Mucosa of gallbladder (tissue), 1 donor: ENCODE results near the gene KRTAP9-6. TPM values are rescaled to one million over a fixed set of nuclear protein-coding genes. Genes with fewer than 3 reads are reported as not detected.
"Not testable (repeated sequence)": the region's sequence is repeated elsewhere in the genome, so short reads cannot be mapped to it uniquely, and the experiment has no call there.

Source experiments
- DNase-seq: peaks from one replicate; pipeline ENCODE4 v3.0.0-alpha.2; 2020; ENCODE audit warnings: low spot score
- total RNA-seq: library from RNA; stranded (reverse); gene quantifications from one replicate; pipeline ENCODE4 v1.2.1, GENCODE V29; 2021
- donor health status: DM: no; HTN: no; CAD: no.

Gene KRTAP9-6, protein sequence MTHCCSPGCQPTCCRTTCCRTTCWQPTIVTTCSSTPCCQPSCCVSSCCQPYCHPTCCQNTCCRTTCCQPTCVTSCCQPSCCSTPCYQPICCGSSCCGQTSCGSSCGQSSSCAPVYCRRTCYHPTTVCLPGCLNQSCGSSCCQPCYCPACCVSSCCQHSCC
- total RNA-seq, result not detected

DNA sequence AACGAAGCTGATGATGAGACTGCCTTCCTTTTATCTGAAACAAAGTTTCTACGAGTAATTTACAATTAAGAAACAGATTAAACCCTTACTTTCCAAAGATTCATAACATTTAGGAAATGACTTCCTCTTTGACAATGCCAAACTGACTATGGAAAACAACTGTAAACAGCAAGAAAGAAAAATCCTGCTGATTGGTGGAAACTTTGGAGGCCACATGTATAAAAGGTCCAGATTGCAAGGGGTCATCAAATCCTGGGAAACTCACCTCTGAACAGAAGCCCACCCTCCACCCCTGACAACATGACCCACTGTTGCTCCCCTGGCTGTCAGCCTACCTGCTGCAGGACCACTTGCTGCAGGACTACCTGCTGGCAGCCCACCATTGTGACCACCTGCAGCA lies at the start of gene KRTAP9-6:
Gene KRTAP9-6, plus strand, starts transcription at position 301 of the 400 bp plus-strand sequence. Its CDS starts 0 bp downstream, at position 301.
- DNase-seq, result no peak

DNA sequence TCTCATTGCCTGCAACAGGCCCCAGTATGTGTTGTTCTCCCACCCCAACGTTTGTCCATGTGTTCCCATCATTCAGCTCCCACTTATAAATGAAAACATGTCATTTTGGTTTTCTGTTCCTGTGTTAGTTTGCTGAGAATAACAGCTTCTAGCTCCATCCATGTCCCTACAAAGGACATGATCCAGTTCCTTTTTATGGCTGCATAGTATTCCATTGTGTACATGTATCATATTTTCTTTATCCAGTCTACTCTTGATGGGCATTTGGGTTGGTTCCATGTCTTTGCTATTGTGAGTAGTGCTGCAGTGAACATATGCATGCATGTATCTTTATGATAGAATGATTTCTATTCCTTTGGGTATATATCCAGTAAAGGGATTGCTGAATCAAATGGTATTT lies 49.5 kb upstream of the KRTAP9-6 start:
- no peak for DNase-seq

DNA sequence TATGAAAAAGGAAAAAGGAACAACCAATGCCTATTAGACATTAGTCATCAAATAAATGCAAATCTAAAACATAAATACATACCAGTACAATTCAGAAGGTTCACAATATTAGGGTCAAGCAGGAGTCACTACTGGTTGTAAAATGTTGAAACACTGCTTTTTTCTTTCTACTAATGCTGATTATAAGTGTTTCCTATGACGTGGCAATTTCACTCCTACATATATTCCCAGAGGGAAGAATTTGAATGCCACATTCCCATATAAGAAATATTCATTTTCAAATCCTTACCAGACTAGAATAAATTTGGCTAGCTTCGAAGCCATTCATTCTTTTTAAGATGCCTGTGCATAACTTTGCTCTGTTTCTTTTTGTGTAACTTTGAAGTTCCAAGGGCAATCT lies 41.4 kb upstream of the KRTAP9-6 start:
- DNase-seq, result no peak

DNA sequence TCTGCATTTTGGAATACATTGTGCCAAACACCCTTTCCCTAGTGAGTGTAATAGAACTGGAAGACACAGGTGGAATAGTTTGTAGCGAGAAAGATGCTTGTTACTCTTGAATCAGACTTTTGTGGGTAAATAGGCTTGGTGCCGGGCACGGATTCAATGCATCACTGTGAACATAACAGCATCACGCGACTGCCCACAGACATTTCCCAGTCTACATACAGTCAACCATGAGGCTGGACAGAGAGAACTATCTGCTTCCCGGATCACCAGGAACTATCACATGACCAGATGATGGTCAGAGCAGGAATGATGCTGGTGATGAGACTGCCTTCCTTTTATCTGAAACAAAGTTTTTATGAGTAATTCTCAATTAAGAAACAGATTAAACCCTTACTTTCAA lies 39.1 kb upstream of the KRTAP9-6 start:
- no peak for DNase-seq

DNA sequence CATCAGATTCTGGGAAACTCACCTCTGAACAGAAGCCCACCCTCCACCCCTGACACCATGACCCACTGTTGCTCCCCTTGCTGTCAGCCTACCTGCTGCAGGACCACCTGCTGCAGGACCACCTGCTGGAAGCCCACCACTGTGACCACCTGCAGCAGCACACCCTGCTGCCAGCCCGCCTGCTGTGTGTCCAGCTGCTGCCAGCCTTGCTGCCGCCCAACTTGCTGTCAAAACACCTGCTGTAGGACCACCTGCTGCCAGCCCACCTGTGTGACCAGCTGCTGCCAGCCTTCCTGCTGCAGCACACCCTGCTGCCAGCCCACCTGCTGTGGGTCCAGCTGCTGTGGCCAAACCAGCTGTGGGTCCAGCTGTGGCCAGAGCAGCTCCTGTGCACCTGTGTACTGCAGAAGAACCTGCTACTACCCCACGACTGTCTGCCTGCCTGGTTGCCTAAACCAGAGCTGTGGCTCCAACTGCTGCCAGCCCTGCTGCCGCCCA lies 38.5 kb upstream of the KRTAP9-6 start, which contains the start of gene KRTAP9-2:
Gene KRTAP9-2, plus strand, starts transcription at position 51 of the 498 bp plus-strand sequence. Its CDS starts 7 bp downstream, at position 58.
- DNase-seq, result not testable (repeated sequence)

DNA sequence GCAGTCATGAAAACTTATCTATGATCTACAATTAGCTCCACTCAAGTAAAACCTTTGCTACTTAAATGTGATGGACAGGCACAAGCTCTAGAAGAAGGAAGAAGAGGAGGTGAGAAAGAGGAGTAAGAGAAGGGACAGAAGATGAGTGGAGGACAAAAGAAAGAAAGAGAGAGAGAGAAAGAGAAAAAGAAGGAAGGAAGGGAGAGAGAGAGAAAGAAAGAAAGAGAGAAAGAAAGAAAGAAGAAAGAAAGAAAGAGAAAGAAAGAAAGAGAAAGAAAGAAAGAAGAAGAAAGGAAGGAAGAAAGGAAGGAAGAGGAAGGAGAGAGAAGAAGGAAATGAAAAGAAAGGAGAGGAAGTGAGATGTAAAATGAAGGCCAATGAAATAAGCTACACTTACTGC lies 35.1 kb upstream of the KRTAP9-6 start:
- no peak for DNase-seq

DNA sequence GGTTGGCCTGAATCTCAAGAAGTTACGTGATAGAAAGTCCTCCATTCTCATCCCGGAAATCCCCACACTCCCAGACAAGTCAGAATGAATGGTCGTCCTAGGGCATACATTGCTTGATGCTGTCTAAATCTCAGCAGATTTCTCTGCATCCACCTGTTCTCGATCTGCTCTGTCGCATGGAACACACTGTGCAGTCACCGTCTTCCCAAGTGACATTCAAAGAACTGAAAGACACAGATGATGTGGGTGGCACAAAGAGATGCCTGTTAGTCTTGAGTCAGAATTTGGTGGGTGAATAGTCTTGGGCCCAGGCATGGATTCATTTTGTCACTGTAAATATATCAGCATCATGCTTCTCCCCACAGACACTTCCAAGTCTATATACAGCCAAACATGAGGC lies 33.4 kb upstream of the KRTAP9-6 start:
- DNase-seq, result no peak

DNA sequence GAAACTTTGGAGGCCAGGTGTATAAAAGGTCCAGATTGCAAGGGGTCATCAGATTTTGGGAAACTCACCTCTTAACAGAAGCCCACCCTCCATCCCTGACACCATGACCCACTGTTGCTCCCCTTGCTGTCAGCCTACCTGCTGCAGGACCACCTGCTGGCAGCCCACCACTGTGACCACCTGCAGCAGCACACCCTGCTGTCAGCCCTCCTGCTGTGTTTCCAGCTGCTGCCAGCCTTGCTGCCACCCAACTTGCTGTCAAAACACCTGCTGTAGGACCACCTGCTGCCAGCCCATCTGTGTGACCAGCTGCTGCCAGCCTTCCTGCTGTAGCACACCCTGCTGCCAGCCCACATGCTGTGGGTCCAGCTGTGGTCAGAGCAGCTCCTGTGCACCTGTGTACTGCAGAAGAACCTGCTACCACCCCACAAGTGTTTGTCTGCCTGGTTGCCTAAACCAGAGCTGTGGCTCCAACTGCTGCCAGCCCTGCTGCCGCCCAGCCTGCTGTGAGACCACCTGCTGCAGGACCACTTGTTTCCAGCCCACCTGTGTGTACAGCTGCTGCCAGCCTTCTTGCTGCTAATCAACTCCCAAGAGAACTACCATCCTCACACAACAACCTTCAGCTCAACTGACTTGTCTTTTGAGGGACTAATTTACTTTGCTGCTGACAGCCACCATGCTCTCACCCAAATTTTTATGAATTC lies 32.6 kb upstream of the KRTAP9-6 start, which contains the start of gene KRTAP9-3:
Gene KRTAP9-3, plus strand, starts transcription at position 51 of the 707 bp plus-strand sequence. Its CDS starts 53 bp downstream, at position 104.
- DNase-seq, result not testable (repeated sequence)

DNA sequence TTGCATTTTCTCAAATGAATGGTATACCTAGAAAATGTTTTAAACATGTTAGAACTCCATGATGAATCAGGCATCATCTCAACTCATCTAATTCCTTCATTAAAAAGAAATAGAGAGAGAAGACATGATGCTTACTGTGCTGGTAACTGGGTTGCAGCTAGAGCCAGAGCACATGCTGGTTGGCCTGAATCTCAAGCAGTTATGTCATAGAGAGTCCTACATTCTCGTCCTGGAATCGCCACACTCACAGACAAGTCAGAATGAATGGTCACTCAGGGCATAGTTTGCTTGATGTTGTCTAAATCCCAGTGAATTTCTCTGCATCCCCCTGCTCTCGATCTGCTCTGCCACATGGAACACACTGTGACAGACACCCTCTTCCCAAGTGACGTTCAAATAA lies 28.1 kb upstream of the KRTAP9-6 start:
- DNase-seq, result not testable (repeated sequence)

DNA sequence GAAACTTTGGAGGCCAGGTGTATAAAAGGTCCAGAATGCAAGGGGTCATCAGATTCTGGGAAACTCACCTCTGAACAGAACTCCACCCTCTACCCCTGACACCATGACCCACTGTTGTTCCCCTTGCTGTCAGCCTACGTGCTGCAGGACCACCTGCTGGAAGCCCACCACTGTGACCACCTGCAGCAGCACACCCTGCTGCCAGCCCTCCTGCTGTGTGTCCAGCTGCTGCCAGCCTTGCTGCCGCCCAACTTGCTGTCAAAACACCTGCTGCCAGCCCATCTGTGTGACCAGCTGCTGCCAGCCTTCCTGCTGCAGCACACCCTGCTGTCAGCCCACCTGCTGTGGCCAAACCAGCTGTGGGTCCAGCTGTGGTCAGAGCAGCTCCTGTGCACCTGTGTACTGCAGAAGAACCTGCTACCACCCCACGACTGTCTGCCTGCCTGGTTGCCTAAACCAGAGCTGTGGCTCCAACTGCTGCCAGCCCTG lies 27.2 kb upstream of the KRTAP9-6 start, which contains the start of gene KRTAP9-8:
Gene KRTAP9-8, plus strand, starts transcription at position 51 of the 489 bp plus-strand sequence. Its CDS starts 53 bp downstream, at position 104.
- not testable (repeated sequence) for DNase-seq

DNA sequence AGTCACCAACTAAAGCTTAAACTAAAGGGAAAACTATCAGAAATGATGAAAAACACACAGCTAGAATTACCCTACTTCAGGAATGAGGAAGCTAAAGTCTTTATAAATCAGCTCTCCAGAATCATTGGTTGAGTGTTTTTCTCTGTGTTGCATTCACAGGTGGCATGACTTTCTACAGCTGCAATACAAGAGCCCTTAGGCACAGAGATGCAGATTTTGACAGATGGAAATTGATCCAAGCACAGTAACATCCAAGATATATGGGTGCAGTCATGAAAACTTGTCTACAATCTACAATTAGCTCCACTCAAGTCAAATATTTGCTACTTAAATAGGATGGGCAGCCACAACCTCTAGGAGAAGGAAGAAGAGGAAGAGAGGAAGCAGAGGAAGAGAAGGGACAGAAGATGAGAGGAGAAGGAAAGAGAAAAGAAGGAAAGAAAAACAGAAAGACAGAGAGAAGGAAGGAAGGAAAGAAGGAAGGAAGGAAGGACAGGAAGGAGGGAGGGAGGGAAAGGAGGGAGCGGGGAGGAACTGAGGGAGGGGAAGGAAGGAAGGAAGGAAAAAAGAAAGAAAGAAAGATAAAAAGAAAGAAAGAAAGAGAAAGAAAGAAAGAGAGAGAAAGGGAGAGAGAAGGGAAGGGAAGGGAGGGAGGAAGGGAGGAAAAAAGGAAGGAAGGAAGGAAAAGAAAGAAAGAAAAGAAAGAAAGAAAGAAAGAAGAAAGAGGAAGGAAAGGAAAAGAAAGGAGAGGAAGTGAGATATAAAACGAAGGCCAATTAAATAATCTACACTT lies 18.0 kb upstream of the KRTAP9-6 start:
- not testable (repeated sequence) for DNase-seq

DNA sequence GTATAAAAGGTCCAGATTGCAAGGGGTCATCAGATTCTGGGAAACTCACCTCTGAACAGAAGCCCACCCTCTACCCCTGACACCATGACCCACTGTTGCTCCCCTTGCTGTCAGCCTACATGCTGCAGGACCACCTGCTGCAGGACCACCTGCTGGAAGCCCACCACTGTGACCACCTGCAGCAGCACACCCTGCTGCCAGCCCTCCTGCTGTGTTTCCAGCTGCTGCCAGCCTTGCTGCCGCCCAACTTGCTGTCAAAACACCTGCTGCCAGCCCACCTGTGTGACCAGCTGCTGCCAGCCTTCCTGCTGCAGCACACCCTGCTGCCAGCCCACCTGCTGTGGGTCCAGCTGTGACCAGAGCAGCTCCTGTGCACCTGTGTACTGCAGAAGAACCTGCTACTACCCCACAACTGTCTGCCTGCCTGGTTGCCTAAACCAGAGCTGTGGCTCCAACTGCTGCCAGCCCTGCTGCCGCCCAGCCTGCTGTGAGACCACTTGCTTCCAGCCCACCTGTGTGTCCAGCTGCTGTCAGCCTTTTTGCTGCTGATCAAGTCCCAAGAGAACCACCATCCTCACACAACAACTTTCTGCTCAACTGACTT lies 15.4 kb upstream of the KRTAP9-6 start, which contains the start of gene KRTAP9-4:
Gene KRTAP9-4, plus strand, starts transcription at position 51 of the 604 bp plus-strand sequence. Its CDS starts 34 bp downstream, at position 85.
- not testable (repeated sequence) for DNase-seq

DNA sequence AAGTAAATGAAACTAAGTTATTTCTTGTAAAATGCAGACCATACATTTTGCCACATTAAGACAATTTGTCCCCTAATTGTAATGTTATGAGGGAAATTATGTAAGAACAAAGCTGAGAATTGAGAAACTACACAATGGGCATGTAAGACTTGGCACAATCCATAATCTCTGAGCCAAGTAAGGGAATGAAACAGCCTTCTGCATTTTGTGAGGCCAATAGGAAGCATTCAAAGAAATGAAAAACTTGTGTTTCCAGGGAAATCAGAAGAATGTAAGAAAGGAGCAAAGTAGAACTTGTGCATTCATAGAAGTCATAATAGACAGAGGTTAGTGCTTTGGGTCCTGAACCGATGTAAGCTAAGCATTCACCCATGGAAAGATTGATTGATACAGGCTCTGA lies 13.9 kb upstream of the KRTAP9-6 start:
- DNase-seq, result no peak

DNA sequence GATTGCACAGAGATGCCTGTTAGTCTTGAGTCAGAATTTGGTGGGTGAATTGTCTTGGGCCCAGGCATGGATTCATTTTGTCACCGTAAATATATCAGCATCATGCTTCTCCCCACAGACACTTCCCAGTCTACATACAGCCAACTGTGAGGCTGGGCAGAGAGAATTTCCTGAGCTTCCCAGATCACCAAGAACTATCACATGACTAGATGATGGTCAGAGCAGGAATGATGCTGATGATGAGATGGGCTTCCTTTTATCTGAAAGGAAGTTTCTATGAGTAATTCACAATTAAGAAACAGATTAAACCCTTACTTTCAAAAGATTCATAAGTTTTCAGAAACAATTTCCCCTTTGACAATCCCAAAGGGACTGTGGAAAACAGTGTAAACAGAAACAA lies 10.3 kb upstream of the KRTAP9-6 start:
- no peak for DNase-seq

DNA sequence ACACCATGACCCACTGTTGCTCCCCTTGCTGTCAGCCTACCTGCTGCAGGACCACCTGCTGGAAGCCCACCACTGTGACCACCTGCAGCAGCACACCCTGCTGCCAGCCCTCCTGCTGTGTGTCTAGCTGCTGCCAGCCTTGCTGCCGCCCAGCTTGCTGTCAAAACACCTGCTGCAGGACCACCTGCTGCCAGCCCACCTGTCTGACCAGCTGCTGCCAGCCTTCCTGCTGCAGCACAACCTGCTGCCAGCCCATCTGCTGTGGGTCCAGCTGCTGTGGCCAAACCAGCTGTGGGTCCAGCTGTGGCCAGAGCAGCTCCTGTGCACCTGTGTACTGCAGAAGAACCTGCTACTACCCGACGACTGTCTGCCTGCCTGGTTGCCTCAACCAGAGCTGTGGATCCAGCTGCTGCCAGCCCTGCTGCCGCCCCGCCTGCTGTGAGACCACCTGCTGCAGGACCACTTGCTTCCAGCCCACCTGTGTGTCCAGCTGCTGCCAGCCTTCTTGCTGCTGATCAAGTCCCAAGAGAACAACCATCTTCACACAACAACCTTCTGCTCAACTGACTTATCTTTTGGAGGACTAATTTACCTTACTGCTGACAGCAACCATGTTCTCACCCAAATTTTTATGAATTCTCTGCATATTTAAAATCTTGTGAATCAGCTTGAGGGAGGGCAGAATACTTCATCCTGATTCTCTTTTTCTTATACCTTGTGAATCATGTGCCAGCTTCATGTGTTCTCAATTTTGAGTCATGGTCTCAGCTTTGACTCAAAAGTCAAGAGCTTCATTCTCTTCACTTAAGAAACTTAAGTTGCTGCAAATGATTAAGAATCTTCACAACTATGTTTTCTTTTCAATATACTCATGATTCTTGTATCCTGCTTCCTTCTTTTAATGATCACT lies 9.5 kb upstream of the KRTAP9-6 start, which contains the start of gene KRTAP9-9:
Gene KRTAP9-9, plus strand, starts transcription at position 4 of the 910 bp plus-strand sequence.
- not testable (repeated sequence) for DNase-seq

DNA sequence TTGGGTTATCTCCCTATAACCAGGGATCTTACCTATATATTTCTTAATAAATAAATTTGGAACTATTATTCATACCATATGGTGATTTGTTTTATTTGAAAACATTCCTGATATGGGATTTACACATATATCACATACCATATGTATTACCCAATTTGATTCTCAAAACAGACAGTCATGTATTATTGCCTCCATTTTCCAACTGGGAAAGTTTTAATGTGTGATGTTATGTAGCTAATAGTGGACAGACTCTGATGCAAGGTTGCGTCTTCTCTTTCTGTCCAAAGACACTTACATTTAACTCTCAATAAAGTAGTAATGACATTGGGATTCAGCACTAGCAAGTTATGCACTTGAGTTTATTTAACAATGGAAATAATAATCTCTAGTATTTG lies 8.9 kb upstream of the KRTAP9-6 start:
- no peak for DNase-seq

DNA sequence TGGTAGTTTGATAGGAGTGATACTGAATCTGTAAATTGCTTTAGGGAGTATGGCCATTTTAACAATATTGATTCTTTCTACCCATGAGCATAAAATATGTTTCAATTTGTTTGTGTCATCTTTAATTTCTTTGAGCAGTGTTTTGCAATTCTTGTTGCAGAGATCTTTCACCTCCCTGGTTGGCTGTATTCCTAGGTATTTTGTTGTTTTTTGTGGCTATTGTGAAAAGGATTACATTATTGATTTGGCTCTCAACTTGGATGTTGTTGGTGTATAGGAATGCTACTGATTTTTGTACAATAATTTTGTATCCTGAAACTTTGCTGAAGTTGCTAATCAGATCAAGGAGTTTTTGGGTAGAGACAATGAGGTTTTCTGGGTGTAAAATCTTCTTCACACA lies 6.8 kb upstream of the KRTAP9-6 start:
- DNase-seq, result no peak

DNA sequence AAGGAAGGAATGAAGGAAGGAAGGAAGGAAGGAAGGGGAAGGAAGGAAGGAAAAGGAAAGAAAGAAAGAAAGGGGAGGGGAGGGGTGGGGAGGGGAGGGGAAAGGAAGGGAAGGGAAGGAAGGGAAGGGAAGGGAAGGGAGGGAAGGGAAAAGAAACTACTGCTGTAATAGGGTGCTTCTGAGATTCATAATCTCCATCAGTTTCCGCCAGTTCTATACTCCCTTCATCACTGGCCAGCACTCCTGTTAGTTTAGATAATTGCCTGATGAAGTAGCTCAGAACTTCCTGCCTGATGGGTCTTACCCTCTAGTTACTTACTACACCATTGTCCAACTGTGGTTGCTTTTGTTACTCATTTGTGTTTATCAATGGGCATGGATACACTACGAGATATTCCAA lies 2.0 kb upstream of the KRTAP9-6 start:
- DNase-seq, result no peak

DNA sequence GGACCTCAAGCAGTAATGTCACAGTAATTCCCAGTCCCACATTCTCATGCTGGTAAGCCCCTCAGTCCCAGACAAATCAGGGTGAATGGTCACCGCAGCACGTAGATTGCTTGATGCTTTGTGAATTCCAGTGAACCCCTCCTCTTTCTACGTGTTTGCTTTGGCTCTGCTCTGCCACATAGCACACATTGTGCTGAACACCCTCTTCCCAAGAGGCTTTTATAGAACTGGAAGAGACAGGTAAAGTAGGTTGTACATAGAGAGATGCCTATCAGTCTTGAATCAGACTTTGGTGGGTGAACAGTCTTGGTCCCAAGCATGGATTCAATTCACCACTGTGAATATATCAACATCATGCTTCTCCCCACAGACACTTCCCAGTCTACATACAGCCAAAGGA lies 579 bp upstream of the KRTAP9-6 start:
- no peak for DNase-seq

DNA sequence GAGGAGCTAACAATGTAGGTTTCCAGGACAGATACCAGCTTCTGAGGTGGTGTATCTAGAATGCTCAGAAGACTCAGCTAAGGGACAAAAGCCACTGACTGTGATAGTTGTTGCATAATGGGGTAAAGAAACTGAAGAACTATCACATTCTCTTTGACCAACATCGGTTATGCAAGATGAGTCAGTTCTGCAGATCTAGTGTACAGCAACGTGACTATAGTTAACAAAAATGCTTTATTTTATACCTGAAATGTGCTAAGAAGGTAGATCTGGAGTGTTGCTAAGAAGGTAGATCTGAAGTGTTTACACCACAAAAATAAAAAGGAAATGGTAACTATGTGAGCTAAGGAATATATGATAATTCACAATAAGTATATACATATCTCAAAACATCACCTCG lies 2.5 kb downstream of the KRTAP9-6 start:
- DNase-seq, result no peak
